SW 1271 (cell line): ENCODE results near the gene PCSK6.

Source experiments
- DNase-seq, 2 experiments: peaks; one replicate each; lab custom pipeline; 2025; lab: John Stamatoyannopoulos, UW

The PCSK6 gene

DNA sequence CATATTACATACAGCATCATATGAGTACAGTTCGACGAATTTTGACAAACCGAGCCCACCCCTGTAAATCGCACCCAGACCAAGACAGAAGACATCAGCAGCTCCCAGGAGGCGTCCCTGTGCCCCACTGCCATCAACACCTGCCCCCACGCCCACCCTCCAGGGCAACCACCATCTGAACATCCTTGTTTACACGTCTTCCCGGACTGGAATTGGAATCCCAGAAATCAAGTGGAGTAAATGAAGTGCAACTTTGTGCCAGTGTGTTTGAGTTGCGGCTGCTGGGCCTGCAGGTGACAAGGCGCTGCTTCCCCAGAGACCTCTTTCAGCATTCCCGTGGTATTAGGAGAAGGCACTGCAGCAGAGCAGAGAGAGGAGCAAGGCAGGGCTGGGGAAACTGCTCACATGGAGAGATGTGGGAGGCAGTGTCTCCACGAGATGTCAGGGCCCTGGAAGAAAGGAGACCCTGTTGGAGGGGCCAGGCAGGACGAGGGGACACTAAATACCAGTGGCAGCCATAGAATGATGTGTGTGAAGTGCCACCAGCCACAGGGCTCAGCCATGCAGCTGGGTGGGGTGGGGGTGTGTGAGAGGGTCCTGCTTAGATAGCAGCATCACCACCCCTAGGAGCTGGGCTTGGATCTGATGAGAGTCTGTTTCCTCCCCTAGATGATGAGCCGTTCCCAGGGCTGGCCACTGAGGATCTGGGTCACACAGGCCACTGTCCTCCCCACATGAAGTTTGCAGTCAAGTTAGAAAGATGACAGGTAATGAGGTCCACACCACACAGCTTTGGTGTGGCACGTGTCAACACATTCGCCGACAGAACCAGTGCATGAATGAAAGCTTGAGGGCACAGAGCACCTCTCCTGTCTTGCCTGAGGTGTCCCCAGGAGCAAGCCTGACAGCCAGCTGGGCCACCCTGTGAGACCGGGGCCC, 33.4 kb upstream of the PCSK6 start:
- DNase-seq, result no peak

DNA sequence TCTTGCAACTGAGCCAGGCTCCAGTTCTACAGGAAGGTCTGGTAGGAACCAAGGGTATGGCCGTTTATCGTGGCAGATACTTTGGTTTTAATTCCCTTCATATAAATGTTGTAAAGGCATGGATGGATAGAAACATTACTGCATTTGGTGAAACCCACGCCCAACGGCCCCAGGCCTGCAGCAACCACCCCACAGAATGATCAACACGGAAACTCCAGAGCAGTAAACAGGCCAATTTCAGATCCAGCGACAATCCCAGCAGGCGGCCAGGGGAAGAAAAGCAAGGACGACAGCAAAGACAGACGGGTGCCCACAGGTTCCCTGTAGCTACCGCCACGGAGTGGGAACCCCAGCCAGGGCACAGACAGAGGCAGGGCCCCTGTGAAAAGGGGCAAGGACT, 32.6 kb upstream of the PCSK6 start:
- no peak for DNase-seq

DNA sequence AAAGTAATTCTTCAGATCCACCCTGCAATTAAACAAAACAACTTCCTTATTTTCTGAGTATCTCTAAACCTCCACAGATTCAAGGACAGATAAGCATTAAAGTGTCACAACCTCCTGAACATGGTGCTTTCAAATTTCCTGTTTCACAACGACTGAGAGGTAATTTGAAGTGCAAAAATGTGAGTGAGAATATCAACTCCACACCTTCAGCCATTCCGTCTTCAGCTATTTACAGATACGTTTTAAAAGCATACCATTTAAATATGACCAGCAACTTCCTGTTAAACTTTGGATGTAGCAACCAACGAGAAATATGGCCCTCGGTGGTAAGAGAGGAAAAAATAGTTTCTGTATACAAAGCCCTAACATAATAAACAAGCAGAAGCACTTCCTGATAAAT, 32.1 kb upstream of the PCSK6 start:
- no peak for DNase-seq

DNA sequence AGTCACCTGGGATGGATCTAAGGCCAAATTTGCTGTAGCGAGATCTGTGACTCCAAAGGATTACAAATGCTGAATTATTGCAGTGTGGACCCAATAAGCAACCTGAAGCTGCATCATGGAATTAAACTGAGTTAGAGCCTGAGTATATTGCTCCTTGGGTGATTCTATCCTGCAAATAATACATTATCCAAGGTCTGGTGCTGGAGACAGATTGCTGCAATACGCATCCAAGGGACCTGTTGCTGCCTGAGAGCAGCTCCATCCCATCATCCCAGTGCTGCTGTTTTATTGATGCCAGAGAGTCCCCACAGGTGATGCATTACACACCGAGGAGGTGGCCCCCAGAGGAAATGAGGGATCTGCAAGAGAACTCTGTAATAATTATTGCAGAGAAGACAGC, 31.6 kb upstream of the PCSK6 start:
- no peak for DNase-seq

DNA sequence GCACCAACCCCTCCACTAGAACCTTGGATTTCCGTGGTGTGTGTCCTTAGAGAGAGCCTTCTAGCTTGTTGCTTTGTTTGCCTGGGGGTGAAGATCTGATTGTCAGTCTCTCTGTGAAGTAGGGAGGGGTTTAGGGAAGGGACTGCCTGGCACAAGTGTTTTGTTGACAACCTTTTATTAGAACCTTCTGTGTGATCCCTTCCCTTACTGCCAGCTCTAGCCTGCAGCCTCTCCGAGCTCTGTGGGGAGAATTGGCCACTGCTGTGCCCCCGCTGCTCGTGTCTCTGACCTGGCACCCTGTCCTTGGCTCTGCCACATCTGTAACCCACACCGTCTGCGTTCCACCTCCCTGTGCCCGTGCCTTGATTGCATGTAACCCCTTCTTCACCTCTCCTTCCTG, 30.9 kb upstream of the PCSK6 start:
- DNase-seq, result no peak

DNA sequence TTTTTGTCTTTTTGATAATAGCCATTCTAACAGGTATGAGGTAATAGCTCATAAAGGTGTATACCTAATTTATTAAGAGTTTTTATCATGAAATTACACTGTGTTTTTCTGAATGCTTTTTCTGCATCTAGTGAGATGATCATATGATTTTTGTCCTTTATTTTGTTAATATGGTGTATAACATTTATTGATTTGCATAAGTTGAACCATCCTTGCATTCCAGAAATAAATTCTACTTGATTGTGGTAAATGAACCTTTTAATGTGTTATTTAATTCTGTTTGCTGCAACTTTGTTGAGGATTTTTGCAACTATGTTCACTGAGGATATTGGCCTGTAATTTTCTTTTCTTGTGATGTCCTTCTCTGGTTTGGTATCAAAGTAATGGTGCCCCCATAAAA, 28.0 kb upstream of the PCSK6 start:
- DNase-seq, result no peak

DNA sequence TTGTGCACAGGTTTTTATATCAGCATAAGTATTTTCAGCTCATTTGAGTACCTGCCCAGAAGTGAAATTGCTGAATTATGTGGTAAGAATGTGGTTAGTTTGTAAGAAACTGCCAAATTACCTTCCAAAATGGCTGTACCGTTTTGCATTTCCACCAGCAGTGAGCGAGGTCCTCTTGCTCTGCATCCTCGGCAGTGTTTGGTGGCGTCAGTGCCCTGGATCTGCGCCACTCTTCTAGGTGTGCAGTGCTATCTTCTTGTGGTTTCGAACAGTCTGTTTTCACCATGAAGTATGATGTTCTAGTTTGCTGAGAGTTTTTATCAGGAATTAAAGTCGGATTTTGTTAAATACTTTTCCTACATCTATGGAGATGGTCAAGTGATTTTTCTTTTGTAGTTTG, 24.8 kb upstream of the PCSK6 start:
- no peak for DNase-seq

DNA sequence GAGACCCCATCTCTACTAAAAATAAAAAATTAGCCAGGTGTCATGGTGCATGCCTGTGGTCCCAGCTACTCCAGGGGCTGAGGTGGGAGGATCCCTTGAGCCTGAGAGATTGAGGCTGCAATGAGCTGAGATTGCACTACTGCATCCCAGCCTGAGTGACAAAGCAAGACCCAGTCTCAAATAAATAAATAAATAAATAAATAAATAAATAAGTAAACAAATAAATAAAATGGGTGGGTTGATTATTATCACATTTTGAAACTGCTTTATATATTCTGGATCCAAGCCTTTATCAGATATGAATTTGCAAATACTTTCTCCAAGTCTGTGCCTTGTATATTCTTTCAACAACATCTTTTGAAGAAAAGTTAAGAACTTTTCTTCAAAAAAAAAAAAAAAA, 22.2 kb upstream of the PCSK6 start:
- no peak for DNase-seq

DNA sequence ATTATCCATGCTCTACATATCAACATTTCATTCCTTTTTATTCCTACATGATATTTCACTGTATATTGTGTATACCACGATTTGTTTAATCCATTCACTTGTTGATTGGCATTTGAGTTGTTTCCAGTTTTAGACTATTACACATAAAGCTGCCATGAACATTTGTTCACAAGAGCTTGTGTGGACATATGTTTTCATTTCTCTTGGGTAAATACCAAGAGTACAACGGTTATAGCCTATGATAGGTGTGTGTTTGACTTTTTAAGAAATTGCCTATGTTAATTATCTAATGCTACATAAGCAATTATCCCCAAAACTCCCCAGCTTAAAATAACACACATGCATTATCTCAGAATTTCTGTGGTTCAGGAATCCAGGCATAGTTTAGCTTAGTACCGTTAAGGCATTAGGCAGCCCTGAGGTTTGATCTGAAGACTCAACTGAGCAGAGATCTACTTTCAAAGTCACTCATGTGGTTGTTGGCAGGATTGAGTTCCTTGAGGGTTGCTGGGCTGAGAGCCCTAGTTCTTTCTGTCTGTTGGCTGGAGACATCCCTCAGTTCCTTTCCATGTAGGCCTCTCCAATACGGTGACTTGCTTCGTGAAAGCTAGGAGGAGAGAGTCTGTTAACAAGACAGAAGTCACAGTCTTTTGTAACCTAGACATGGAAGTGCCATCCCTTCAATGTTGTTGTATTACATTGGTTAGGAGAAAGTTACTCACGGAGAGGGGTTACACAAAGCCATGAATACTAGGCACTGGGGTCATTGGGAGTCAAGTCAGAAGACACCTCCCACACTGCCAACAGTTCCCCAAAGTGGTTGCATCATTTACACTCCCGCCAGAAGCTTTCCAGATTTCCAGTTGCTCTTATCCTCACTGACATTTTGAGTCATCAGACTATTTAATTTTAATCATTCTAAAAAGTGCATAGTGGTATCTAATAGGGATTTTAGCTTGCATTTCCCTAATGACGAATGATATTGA, 21.0 kb upstream of the PCSK6 start:
- no peak for DNase-seq

DNA sequence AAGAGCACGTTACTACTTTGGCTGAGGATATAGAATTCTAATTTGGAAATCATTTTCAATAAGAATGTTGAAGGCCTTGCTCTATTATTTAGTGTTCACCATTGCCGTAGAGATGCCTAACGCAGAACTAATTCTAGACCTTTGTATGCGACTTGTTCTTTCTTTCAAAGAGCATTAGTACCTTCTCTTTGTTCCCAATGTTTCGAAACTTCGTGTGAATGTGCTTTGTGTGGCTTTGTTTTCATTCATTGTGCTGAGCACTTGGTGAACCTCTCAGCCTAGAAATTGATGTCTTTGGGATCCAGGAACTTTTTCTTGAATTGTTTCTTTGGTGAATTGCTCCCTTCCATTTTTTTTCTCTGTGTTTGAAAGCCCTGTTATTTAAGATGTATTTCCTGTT, 19.8 kb upstream of the PCSK6 start:
- DNase-seq, result no peak

DNA sequence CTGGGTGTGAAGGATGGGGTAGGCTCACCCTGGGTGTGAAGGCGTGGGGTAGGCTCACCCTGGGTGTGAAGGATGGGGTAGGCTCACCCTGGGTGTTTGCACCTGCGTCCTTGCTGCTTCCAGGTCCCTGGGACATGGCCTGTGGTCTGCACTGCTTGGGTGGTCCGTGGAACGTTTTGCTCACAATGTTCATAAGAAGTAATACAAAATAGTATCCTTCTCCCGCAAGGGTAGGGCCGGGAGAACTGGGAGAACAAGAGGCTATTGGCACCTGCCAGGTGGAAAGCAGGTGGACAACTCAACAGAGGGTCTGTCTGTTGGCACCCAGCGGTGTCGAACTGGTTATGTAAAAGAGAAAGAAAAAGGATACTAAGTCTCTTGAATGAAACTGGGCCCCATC, 17.0 kb upstream of the PCSK6 start:
- no peak for DNase-seq

DNA sequence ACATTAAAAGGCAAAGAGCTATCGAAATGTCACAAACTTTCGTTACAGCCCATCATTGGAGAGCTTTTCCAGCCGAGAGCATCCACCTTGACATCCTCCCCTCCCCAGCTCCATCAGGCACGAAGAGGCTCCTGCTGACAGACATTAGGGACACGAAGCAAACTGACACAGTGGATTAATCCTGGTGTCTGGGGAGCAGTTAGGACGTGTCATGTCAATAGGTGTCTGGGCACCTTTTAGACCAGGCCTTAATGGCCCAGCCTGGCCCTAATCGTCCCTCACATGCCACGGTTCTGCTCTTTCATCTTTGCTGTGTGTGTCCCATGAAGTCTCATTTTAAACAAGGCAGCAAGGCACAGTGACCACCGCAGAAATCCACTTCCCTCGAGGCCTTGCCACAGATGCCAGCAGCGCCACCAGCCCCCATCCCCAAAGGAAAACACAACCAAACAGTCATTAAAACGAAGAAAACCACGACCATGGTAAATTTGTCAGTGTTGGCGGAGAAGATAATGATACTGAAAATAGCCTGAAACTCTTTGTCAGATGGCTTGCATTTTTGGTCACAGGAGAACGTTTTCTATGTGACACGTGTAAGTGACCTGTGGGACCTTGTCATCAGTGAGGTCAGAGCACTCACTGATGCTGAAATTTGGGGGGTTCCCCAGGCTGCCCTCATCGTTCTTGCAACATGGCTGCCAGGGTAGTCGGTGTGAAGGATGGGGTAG, 16.3 kb upstream of the PCSK6 start:
- no peak for DNase-seq

DNA sequence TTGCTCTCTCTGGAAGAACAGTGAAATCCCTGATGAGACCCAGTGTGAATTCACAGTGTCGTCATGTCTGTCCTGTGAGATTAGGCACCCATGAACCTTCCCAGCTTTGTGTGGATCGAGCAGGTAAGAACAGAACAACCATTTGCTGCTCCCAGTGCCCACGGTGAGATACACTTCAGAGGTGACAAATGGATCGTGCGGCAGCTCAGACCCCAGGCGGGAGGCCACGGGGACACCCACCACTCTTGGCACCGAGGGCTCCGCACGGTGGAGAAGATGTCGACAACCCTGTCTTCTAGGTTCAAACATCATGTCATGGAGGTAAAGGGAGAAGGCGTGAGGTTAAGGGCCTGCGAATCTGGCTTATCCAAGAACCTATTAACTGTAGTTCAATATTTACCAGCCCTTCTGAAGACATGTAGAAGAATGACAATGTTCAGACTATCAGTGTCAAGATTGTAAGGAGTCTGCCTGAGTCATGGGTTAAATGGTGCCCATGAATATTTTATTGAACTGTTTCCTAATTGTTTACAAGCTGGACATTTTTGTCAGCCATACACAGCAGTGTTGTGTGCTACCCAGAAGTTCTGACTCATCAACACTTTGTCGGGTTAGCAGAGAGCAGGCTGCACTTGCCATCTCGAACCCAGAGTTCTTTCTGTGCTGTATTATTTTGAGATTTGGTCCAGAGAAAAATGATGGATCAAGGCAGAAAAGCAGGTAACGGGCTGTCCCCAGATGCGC, 15.5 kb upstream of the PCSK6 start:
- DNase-seq, result no peak

DNA sequence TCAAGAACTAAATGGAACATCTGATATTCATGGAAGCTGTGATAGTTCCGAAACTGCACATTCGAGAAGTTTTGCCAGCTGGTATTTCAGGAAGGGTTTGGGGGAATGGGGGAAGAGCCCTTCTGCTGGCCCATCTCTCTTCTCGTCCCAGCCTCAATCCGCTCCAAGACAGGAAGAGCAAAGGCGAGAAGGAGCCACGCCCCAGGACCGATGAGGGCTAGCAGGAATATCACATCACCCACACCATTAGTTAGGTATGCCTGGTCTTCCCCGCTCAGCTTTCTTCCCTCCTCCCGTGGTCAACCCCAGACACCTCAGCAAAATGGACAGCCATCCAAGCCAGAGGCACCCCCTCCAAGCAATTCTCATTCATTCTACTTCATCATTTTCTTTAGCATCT, 14.9 kb upstream of the PCSK6 start:
- DNase-seq, result no peak

DNA sequence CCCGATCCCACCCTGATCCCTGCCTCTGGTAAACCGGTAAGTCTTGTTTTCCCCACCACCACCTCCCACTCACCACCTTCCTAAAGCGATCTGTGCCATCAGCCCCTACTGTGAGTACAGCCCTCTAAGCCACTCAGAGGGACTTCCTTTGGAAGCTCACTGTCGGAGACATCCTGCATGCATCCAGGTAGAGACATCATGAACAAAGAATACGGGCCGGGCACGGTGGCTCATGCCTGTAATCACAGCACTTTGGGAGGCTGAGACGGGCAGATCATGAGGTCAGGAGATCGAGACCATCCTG, 13.7 kb upstream of the PCSK6 start:
- no peak for DNase-seq

DNA sequence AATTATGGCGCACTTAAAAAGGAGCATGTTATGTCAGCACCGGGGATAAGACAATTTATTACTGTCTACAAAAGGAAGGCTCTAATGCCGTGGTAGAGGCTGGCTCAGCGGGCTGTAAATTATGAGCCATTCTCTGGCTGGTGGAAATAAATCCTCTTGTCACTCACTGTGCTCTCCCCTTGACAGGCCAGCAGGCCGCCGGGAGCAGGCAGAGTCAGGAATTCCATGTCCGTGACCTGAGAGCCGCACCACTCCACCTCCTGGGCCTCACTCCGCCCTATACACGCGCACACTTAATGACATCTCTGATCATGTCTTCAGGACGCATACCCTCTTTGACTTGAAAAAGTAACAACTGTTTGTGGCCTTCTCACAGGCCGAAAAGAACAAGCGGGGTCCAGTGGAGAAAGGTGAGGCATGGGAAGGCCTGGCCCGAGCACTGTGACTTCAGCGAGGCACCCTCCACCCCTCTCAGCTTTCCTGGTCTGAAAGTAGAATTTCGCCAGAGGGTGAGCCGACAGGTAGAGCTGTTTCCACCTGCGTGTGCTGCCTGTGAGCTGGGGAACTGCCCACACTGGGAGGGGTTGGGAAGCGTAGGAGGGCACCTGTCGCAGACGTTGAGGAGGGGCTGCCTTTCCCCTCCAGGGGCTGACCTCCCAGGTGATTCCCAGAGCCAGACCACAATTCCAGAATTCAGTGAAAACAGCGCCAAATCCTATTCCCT, 13.2 kb upstream of the PCSK6 start:
- no peak for DNase-seq

DNA sequence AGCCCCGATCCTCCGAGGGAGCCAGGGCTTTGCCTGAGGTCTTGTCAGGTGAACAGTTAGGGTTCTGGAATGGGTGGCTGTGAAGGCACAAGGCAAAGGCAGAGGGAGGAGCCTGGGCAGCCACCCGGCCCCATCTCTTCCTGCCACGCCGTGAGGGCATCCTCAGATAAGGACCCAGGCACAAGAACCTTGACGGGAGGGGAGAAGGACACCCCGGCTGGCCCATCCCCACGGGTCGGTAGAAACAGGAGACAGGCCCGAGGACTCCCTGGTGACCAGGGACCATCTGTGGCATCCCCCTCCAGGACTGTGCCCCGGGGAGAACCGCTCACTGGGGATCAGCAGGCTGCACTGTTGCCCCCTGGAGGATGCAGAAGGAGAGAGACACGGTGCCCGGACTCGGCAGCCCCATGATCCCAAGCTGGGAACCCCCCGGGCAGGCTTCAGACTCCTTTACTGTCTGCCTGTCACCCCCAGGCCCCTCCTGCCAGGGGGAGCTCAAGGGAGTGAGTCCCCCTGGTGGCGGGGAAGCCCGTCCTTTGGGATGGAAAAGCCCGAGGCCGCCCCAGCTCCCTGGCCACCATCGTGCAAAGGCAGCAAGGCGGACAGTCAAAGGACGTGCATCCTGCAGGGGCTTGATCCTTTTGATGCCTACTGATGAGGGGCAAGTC, 12.3 kb upstream of the PCSK6 start:
- no peak for DNase-seq

DNA sequence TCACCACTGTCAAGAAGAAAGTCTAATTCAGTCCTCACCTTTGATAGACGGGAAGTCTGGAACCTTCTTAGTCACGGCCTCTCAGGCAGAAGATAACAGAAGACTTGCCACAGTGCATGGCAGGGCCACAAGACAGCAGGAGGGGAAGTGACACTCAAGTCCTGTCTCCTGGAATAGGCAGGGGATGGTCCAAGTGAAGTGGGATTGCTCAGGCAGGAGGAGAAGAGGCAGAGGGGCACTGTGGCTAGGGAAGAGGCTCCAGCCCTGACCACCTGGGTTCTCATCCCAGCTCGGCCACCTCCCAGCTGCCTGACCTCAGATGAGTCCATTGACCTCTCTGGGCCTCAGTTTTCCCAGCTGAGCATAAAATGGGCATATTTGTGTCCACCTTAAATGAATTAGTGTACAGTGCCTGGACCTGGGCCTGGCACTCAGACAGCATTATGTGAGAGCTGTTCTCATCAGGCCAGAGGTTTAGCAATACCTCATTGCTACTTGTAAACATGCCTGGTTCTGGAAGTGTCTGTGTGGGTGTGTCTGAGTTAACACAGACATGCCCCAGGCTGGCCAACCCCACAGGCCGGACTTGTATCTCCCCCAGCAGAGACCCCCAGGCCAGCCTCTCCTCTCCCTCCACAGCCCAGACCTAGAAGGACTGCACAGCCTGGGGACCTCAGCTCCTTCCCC, 11.5 kb upstream of the PCSK6 start:
- DNase-seq, result no peak

DNA sequence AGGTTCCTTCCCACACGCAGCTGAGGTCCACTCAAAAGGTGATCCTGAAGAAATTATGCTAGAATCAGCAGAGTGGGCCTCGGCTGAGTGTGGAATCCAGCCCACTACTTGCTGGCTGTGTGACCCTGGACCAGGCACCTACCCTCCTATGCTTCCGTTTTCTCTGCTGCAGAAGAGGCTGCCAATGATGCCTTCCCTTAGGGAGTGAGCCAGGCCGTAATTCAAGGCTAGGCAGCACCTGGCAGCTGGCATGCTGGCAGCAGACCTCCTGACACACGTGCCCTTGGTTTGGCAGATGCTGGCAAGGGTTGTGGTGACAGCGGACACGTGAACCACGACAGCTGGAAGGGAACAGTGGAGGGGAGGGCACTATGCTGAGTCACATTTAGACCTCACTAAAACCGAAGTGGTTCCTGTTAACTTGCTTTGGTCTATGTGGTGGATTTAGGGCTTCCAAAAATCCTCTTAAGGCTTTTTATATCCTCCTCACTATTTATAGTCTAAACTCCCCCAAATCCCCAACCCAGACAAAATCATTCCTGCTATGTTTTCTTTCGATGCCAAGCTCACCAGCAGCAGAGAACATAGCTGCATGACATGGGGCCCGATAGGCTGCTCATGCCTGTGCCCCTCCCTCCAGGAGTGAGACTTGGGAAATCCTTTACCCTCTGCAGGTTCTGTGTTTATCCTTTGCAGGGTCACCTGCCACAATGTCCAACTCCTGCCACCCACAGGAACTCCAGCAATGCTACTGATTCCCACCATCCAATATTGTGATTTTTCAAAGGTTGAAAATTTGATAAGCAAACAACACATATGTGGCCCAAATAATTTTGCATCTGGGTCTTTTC, 10.6 kb upstream of the PCSK6 start:
- no peak for DNase-seq
